K562 (cell line): ENCODE results near the gene TRAPPC5. TPM values are rescaled to one million over a fixed set of nuclear protein-coding genes. Genes with fewer than 3 reads are reported as not detected.

Source experiments
- CBFA2T3 ChIP-seq: fragments of 450-650 bp; IDR thresholded peaks from 2 replicates; pipeline ENCODE4 v1.6.1; 2017
- EP400 ChIP-seq: fragments of 450-650 bp; IDR thresholded peaks from 2 replicates; pipeline ENCODE4 v1.6.1; 2017; ENCODE audit warnings: antibody characterized with exemption, mild to moderate bottlenecking, moderate library complexity
- ETV1 ChIP-seq: fragments of 450-650 bp; conservative IDR thresholded peaks from 2 replicates; pipeline ENCODE4 v1.6.1; 2016; ENCODE audit warnings: missing genetic modification characterization, control low read depth, low read depth, missing compliant biosample characterization
- FOXK2 ChIP-seq, 2 experiments: fragments of 450-650 bp; IDR thresholded peaks in 1 of 2; conservative IDR thresholded peaks in 1 of 2; 2 replicates each; pipeline ENCODE4 v1.6.1; 2016; ENCODE audit warnings: low read depth in 2 of 2, mild to moderate bottlenecking in 1 of 2
- KLF16 ChIP-seq: IDR thresholded peaks from 2 replicates; pipeline ENCODE4 v1.6.1; 2016; ENCODE audit warnings: antibody characterized with exemption
- MEIS2 ChIP-seq: fragments of 450-650 bp; IDR thresholded peaks from 2 replicates; pipeline ENCODE4 v1.6.1; 2014; ENCODE audit warnings: mild to moderate bottlenecking; ENCODE audit not compliant: partially characterized antibody
- MYBL2 ChIP-seq, 2 experiments: fragments of 450-650 bp in 1 of 2; sonication (generic) in 1 of 2; formaldehyde crosslinking in 1 of 2; IDR thresholded peaks; 2 replicates each; pipeline versions ENCODE4 v1.6.1 to v1.8.1; 2017 to 2022; ENCODE audit warnings: borderline replicate concordance in 1 of 2, inconsistent platforms in 1 of 2, low read depth in 1 of 2, mild to moderate bottlenecking in 1 of 2, missing genetic modification reagents in 1 of 2, moderate library complexity in 1 of 2
- MYC ChIP-seq, 2 experiments: fragments of 250-450 bp in 1 of 2; sonication (Bioruptor Pico) in 1 of 2; IDR thresholded peaks; 2 replicates each; pipeline versions ENCODE4 v1.5.1 to v1.6.1; 2012 to 2021; ENCODE audit warnings: low read depth in 2 of 2, borderline replicate concordance in 1 of 2, improper control_type of control experiment in 1 of 2, low read length in 1 of 2, mild to moderate bottlenecking in 1 of 2, moderate library complexity in 1 of 2
- NR3C1 ChIP-seq: sonication (generic); formaldehyde crosslinking; IDR thresholded peaks from 2 replicates; pipeline ENCODE4 v1.8.1; 2022; ENCODE audit warnings: missing genetic modification reagents
- SOX6 ChIP-seq: fragments of 450-650 bp; IDR thresholded peaks from 2 replicates; pipeline ENCODE4 v1.6.1; 2014; ENCODE audit warnings: mild to moderate bottlenecking
- TAF9B ChIP-seq: fragments of 450-650 bp; IDR thresholded peaks from 2 replicates; pipeline ENCODE4 v1.6.1; 2018; ENCODE audit warnings: mild to moderate bottlenecking; ENCODE audit not compliant: partially characterized antibody
- TAL1 ChIP-seq: fragments of 450-650 bp; IDR thresholded peaks from 2 replicates; pipeline ENCODE4 v1.6.1; 2016; ENCODE audit warnings: mild to moderate bottlenecking
- ZNF347 ChIP-seq: fragments of 450-650 bp; formaldehyde crosslinking; IDR thresholded peaks from 2 replicates; pipeline ENCODE4 v1.4.0; 2020; ENCODE audit warnings: low read depth, mild to moderate bottlenecking, moderate library complexity
- ZNF511 ChIP-seq: sonication (generic); formaldehyde crosslinking; IDR thresholded peaks from 2 replicates; pipeline ENCODE4 v1.8.0; 2022; ENCODE audit warnings: mild to moderate bottlenecking, missing genetic modification reagents
- polyA plus RNA-seq, 8 experiments: library from polyadenylated mRNA; depleted of rRNA in 4 of 8; stranded (reverse) in 5 of 8; unstranded in 3 of 8; fragments of >200 nt; fragmentation: Nextera tagmentation in 2 of 8; fragmentation: Illumina TruSeq in 1 of 8; extraction: Ambion mirVana in 2 of 8; extraction: Trizol in 1 of 8; gene quantifications; 2 replicates each; pipeline versions ENCODE4 v1.2.1 to v1.2.3, GENCODE V29; 2011 to 2014; ENCODE audit warnings: inconsistent platforms in 1 of 8, missing spikeins in 1 of 8
- total RNA-seq, 7 experiments: library from RNA; depleted of rRNA in 6 of 7; stranded (reverse); fragments of >200 nt in 6 of 7; fragmentation: Illumina TruSeq in 2 of 7; extraction: Trizol in 2 of 7; gene quantifications; 2 replicates each; pipeline versions ENCODE4 v1.2.1 to v1.2.3, GENCODE V29; 2011 to 2021; ENCODE audit warnings: low replicate concordance in 1 of 7
- TF ChIP-seq, protein P1 (sequence below), 2 experiments: fragments of 450-650 bp; formaldehyde crosslinking in 1 of 2; IDR thresholded peaks; 2 replicates each; pipeline versions ENCODE4 v1.4.0 to v1.6.1; 2014 to 2020; ENCODE audit warnings: mild to moderate bottlenecking in 2 of 2, borderline replicate concordance in 1 of 2, low read depth in 1 of 2

The TRAPPC5 gene
- total and polyA plus RNA-seq, 9 of the 15 experiments (the other 6 are each of a cell fraction or from before 2014, with no cell fraction given), result 2.0 to 76.9 (median 29.3) TPM

DNA sequence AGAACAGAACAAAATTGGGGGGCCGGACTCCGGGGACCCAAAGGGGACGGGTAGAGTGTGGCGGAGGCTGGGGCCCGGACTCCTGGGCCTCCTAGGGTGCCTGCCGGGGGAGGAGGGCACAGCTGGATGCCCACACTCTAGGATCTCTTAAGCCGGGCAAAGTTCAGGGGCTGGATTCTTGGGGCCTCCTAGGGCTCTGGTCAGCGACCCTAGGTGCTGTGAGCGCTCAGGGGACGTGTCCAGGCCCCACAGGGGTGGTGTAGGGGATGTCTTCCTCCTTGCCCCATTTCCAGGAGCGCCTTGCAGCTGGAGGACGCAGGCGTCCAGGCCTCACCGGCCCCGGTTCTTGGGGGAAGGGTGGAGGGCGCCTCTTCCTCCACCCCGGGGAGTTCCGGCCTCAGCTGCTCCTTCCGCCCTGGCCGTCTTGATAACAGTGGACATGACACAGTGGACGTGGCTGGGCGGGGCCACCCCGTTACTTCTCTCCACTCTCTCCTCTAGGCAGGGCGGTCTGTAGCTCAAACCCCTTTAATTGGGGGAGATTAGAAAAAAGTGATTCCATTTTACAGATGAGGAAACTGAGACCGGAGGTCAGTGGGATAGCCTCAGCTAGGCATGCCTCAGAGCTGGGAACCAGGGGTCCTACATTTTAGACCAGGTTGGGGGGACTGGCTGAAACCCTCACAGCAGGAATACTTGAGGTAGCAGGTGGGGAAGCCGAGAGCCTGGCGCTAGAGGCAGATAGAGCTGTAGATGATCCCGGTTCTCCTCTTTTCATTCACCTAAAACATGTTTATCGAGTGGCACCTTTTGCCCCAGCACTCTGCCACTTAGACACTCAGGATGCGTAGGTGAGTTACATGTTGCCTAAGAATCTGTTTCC, 43.0 kb upstream of the TRAPPC5 start (continued):
- TF ChIP-seq, protein P1, sequence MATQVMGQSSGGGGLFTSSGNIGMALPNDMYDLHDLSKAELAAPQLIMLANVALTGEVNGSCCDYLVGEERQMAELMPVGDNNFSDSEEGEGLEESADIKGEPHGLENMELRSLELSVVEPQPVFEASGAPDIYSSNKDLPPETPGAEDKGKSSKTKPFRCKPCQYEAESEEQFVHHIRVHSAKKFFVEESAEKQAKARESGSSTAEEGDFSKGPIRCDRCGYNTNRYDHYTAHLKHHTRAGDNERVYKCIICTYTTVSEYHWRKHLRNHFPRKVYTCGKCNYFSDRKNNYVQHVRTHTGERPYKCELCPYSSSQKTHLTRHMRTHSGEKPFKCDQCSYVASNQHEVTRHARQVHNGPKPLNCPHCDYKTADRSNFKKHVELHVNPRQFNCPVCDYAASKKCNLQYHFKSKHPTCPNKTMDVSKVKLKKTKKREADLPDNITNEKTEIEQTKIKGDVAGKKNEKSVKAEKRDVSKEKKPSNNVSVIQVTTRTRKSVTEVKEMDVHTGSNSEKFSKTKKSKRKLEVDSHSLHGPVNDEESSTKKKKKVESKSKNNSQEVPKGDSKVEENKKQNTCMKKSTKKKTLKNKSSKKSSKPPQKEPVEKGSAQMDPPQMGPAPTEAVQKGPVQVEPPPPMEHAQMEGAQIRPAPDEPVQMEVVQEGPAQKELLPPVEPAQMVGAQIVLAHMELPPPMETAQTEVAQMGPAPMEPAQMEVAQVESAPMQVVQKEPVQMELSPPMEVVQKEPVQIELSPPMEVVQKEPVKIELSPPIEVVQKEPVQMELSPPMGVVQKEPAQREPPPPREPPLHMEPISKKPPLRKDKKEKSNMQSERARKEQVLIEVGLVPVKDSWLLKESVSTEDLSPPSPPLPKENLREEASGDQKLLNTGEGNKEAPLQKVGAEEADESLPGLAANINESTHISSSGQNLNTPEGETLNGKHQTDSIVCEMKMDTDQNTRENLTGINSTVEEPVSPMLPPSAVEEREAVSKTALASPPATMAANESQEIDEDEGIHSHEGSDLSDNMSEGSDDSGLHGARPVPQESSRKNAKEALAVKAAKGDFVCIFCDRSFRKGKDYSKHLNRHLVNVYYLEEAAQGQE (IDR thresholded peaks at IDR 0.05; ENCODE audit: borderline replicate concordance), result peak; percentile 42; the same call in 1 of the 2 replicates
- TF ChIP-seq, protein P1 (CRISPR knock-in tag; IDR thresholded peaks at IDR 0.05; ENCODE audit: low read depth), result 0 out of 2 replicates have a peak, but pooled peaks have one; percentile 30
- no peak; the same call in 1 of the 2 replicates for TF ChIP-seq TAL1
- TF ChIP-seq ZNF511 (CRISPR knock-in tag), result 0 out of 2 replicates have a peak, but pooled peaks have one; percentile 33
- peak; percentile 87 for TF ChIP-seq EP400
- no peak for TF ChIP-seq ZNF347 (CRISPR knock-in tag)
- peak; percentile 15 to 40; a peak in 1 of 4 replicates for TF ChIP-seq FOXK2 (conservative IDR thresholded peaks at IDR 0.05 in 1 of 2, IDR thresholded peaks at IDR 0.05 in 1 of 2; ENCODE audit: low read depth in 2 of 2)
- TF ChIP-seq MYBL2 (IDR thresholded peaks at IDR 0.05; ENCODE audit: low read depth), result no peak
- no peak for TF ChIP-seq MYBL2 (CRISPR knock-in tag; IDR thresholded peaks at IDR 0.05; ENCODE audit: borderline replicate concordance)
- peak; percentile 34 for TF ChIP-seq MYC (IDR thresholded peaks at IDR 0.05; ENCODE audit: low read depth, low read length)
- peak; percentile 25; the same call in 1 of the 2 replicates for TF ChIP-seq MYC (CRISPR knock-in tag; IDR thresholded peaks at IDR 0.05; ENCODE audit: borderline replicate concordance, low read depth)
- no peak for TF ChIP-seq NR3C1 (CRISPR knock-in tag)
- peak; percentile 54 for TF ChIP-seq SOX6
- TF ChIP-seq ETV1, result peak; percentile 98
- peak; percentile 45 for TF ChIP-seq MEIS2
- TF ChIP-seq KLF16, result no peak
- TF ChIP-seq CBFA2T3, result peak; percentile 65
- peak; percentile 19 for TF ChIP-seq TAF9B
